HG02885 (cell line): ENCODE results near the gene FBXL14.

Experiments
- ATAC-seq: cut with Tn5 transposase; IDR thresholded peaks from one replicate; pipeline ENCODE4 v1.9.1; 2021; ENCODE audit warnings: mild to moderate bottlenecking; ENCODE audit not compliant: unreplicated experiment, poor library complexity

Gene FBXL14

DNA sequence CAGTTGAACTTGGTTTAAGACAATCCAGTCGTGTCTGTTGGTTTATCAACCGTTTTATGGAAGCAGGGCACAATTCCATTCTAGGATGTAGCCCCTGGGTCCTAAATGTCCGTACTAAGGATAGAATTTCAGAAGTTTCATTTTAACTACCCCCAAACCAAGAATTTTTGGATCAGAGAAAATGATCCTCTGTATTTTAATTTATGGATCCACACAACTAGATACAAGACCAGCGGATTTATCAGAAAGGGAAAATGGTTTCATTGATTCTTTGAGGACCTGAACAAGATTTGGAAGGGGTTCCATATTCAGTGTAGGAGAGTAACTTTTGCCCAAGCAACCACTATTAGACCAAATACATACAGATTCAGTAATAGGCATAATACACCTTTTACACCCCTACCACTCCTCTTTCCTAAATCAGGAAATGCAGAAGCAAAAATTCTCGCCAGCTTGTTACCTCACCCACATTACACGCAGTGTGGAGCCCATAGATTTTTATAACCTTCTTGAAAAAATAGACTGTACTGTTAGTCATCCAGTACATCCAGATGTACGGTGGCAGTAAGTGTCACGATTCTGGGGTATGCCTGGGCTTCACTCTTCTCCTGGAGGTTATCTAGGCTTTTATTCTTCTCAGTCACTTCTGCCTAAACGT is 1.4 kb upstream of the FBXL14 start:
- ATAC-seq, result no peak

DNA sequence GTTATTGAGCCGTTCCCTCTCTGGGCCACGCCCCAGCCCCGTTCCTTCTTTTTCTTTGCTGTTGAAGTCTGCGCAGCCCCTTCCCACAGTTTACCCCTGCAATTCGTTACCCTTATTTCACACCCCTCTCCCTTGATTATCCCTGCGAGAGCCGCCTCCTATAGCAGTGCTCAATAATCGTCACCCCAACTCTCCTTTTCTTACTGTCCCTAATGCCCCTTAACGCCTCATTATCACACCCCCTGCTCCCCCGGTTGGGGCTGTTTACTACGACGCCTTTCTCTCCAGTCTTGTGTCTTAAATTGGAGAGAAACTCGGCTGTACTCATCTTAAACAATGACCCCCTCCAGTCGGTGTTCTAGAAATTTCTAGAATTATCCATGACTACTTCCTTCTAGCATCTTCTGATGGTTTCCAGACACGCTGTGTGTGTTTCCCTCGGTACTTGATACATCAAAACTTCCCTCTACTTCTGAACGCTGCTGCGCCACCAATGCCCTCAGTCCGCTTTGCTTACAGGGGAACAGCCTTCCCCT is 713 bp upstream of the FBXL14 start:
- ATAC-seq, result no peak

DNA sequence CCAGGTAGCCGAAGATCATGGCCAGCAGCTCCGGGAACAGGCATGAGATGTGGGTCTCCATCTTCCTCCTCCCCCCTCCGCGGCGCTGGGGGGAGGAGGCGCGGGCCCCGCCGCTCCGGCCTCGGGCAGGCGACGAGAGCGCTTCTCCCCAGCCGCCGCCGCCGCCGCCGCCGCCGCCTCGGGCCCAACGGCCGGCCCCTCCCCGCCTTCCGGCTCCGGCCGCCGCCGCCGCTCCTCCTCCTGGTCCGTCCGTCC is 448 bp downstream of the FBXL14 start:
- ATAC-seq, result no peak

DNA sequence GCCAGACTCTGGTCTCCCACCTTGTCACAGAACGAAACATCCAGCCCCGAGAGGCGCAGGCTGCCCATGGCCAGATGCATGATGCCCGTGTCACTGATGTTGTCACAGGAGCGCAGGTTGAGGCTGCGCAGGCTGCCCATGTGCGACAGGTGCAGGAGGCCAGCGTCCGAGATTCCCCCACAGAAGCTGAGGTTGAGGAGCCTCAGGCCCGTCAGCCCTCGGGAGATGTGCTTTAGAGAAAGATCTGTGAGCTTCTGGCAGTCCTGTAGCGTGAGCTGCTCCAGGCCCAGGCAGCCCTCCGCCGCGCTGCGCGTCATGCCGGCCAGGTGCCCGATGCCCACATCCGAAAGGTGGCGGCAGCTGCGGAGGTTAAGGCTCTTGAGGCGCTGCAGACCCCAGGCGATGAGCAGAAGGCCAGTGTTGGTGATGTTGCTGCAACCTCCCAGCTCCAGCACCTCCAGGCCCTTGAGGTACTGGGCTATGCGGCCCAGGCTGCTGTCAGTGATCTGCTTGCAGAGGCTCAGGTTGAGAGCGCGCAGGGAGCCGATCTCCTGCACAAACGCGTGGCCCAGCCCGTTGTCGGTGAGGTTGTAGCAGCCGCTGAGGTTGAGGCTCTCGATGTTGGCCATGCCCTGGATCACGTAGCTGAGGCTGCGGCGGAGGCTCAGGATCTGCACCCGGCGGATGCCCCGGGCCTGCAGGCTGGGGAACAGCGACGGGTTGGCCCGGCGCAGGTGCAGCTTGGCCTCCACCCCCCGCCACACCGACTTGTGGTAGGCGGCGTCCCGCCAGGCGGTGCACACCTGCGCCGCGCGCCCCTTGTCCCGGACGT is 991 bp downstream of the FBXL14 start:
- ATAC-seq, result peak; percentile 28

DNA sequence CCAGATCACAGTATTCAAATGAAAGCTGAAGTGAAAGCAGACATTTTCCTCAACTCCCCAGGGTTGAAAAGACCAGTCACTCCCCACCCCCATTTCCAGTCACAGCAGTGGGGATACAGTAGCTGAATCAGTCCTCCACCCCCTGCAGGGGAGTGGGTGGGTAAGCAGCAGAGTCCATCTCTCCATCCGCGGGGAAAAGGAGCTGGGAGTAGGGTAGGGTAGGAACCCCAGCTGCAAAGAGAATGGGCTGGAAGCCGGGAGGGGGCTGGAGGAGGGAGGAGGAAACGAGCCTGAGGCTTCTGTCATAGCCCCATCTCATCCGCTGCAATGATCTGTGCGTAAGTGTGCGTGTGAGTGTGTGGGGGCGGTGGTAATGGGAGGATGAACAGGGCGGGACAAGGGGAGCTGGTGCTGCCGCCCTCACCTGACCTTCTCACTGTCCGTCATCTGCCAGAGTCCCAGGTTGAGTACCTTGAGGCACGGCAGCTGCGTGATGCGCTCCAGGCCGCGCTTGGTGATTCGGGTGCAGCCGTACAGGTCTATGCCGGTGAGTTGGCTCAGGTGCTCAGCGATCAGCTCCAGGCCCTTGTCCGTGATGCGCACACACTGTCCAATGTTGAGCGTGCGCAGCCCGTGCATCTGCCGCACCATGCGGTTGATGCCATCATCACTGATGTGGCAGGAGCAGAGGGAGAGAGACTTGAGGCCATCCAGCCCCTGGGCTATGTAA is 1.8 kb downstream of the FBXL14 start:
- ATAC-seq, result peak; percentile 29

DNA sequence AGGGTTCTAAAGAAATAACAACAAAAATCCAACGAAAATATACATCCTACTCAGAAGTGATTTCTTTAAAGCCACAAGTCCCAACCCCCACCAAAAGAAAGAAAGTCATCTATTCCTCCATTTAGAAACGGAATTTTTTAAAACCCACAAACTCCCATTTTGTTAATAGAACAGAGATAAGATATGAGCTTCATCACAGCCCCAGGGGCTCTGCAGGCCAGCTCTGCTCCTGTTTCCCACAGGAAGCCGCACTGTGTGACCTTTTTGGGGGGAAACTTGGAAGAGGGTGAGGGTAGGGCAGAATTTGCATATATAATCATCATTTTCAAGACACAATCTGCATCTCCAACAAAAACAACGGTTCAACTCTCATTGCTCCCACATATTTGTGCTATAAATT is 2.8 kb downstream of the FBXL14 start:
- ATAC-seq, result no peak

DNA sequence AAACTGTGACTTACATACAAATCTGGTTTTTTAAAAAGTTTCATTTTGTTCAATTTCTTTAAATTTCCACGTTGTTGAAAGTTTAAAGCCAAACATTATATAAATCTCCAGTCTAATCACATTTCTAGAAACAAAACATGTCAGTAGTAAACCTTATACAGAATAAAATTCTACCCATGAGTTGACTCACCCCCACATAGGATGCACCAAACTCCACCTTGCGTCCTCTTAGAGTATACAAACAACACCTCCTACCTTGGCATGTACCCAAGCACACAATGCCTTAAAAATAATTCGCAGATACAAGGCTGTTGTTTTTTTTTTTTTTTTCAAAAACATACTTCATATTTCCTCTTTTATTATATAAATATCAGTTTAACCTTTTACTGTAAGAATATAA is 3.3 kb downstream of the FBXL14 start:
- no peak for ATAC-seq

DNA sequence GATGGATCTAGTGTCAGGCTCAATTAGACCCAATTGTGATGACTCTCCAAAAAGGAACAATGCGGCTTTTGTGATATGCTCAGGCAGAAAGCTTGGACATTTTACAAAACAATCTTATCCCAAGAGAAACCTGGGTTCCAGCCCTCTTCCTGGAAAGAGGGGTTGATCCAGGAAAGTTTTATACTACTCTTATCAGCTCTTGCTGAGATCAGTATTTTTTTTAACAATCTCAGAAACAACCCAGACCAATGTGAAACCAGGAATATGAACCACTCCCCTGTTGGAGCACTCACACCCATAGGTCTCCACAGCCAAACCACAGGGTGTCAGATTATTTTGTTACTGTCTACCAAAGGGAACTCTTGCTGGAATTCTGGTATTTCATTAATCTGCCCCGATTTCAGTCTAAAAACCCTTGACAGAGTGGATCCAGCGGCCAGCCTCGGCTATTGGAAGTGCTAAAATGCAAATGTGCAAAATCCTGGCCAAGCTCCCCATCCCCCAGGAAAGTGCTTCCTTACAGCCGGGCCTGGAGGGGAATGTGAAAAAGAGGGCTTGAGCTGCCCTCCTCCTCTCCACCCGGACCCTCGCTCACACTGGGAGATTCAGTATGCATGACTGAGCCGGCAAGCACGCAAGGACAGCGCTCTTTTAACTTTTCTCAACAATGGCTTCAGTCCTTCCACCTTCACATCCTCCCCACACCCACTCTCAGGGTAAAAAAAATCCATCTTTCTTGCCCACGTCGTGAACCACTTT is 4.0 kb downstream of the FBXL14 start:
- ATAC-seq, result no peak

DNA sequence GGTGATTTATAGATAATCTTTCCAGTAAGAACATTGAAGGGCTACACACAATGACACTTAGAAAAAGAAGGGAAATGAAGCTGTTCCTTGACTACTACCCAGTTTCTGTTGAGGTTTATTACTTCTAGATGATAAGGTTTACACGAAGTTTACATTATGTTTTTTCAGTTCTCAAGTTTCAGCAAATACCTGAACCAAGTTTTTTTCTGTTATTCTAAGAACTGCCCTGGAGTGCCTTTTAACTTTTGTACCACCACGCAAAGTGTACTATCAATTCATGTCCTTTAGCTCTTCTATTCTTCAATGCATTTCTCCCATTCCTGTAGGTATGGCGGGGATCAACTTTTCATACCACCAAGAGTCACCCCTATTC is 5.8 kb downstream of the FBXL14 start:
- ATAC-seq, result no peak

DNA sequence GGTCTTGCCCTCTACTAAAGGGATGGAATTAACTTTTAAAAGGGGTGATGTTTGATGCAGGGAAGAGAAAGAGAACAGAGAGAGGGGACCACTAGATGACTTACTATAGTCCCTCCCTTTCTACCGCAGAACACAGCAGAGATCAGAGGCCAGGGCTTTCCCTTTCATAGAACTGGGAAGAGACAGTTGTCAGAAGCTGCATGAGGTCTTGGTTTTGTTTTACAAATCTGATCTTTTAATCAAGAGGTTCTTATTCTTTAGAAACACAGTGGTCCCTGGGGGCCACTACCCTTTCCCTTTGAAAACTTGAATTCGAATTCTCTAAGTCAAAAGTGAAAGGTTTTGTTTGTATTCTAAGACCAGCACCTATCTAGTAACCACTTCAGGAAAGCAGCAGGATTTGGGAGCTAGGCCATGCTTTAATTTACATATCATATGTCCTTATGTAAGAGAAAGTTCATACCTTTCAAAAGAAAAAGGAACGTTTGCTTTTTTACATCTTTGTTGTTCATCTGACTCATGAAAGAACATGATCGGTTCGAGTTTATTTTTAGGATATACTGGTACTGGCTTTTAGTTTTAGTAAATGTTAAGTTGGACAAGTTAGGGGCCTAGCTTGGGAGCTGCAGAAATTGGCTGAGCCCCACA is 6.3 kb downstream of the FBXL14 start:
- ATAC-seq, result no peak

DNA sequence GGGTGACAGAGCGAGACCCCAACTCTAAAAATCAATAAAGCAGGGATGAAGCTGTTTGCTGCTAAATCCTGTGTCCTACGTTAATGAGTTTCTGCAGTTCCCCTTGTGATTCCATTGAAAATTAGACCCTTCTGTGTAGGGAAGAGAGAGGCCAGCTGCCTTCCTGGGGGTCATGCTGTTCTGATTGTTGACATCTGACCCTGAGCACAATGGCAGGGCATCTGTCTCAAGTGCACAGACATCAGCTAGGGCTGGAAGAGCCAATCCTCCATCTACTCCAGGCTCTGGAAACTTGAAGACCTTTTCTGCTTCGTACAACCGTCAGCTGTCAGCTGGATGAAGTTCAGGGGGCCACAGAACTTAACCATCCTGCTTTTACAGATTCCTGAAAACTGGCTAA is 10.1 kb downstream of the FBXL14 start:
- ATAC-seq, result no peak

DNA sequence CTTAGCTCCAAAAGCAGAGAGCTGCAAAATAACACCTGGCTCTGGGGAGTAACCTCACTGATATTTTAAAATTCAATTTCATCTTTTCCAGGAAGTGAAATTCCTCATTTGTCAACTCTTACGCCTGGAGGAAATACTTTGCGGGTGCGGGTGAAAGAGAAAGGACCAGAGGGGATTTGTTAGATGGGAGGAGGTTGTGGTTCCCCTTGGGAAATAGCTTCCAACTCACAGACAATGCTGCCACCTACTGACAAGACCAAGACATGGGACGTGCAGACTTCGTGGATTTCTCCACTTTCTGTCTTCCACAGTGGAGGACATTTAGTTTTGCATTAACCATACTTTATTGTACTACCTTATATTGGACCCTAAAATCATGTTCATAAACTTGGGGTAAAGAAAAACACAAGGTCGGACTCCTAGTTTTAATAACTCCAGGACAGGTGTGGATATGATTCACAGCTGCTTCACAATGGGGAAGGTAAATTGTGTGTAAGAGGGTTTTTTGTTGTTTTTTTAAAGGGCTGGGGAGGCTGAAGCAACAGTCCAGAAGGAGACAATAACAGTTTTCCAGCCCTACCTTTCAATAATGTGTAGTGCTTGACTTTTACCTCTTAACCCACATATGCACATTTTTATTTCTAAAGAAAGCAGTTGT is 10.8 kb downstream of the FBXL14 start:
- ATAC-seq, result peak; percentile 53

DNA sequence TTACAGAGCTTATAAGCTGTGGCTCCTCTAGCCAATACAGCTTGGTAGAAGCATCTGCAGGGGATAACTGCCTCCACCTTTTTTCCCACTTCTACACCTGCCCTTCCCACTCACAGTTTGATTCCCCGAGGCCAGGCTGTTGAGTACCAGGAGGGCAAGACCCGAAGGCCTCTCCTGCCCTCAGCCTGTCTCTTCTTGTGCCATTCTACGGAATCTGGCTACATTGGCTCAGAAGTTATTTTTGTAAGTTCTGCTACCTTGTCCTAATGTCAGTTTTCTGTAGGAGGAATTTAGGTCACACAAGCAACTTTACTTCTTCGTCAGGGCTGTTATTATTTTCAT is 11.7 kb downstream of the FBXL14 start:
- ATAC-seq, result no peak

DNA sequence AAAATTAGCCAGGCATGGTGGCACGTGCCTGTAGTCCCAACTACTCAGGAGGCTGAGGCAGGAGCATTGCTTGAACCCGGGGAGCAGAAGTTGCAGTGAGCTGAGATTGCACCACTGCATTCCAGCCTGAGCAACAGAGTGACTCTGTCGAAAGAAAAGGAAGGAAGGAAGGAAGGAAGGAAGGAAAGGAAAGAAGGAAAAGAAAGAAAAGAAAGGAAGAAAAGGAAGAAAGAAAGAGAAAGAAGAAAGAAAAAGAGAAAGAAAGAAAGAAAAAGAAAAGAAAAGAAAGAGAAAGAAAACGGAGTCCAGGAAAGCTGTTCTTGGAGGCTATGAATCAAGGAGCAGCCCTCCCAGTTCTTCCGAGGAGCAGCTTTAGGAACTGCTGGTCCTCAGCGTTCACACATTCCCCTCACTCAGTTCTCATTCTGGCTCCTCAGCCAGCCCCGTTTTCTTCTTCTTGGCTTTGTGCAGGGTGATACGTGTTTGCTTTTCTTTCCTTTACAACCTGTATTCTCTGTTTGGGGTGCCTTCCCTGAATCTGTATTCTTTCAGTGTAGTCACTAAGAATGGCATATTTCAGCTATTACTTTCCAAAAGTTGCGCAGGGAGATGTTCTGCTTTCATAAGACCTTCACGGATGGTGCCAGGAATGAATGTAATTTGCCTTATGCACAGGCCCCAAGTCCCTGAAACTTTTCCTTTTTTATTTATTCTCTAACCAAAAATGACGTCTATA is 12.2 kb downstream of the FBXL14 start:
- ATAC-seq, result no peak

DNA sequence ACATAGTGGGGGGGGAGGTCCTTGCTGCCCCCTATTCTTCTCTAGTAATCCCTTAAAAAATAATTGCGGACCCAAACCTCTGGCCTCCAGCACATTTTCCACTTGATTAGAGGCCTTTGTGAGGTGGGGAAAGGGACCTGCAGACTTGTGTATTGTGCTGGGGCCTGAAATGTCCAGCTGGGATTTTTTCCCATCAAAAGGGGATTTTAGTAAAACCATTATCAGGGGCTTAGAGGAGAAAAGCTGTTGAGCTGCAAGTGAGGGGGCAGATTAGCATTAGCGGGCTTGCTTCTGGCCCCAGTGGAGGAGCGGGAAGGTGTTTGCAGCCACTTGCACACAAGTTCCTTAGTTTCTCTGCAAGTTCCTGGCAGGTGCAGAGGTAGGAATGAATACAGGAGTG is 13.9 kb downstream of the FBXL14 start:
- no peak for ATAC-seq

DNA sequence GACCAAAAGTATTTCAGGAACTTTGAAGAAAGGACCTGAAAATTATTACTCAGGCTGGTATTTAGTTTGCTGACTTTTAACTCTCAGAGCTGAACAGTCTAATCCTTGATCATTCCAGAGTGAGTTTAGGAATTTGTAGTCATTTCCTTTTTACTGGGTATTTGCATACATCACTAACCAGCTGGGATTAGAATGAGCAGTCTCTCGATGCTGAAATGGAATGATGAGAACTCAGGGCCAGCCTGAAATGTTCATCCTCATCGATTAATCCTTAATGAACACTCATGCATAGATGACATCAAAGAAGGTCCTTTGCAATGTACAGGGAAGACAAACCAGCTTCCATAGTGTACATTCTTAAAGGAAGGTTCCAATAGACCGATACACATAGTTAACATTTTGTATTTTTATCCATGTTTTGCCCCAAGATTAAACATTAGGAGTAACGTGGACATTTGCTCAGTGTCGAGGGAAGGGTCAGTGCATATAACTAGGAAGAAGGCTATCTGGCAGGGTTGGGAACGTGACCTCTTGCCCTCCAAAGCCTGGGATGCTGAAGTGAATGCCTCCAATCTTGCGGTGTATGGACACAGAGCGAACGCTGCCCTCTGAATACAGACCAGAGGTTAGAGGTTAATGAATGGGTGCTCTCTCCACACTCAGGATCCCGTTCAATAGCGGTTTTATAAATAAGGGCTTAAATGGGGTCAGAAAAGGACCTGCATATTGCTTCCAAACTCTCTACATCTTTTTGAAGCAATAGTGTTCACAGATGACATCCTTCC is 14.5 kb downstream of the FBXL14 start:
- ATAC-seq, result no peak

DNA sequence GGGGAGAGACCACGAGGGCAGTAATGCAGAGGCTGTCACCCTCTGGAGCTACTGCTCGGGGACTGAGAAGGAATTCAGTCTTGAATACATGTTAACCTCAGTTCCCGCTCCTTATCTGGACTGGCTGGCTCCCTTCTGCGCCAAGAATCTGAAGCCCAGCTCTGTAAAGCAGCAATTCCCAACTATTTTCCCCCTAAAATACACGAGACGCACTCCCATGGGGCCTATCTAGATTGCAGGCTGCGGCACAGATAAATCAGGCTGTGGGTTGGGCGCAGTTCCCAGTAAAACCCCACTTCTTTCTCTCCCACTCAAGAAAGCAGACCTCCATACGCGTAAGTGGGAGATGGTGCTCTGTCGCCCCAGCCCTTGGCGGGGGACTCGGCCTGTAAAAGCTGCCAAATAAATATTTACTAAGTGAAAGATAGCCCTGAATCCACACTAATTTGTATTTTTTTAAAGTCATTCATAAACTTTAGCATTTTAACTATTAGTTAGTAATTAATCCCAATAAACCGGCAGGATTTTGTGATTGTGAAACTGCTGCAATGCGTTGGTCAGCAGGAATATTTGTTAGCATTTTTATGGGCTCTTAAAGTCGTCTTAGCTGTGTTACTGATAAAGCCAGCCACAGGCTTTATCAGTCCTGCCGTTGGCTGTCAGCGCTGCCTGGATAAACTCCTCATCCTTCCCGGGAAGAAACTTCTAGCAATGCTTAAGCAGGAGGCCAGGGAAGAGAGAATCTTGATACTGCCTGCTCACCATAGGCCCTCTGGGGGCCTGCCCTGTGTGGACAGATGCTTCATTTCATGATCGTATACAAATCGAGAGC is 17.8 kb downstream of the FBXL14 start:
- ATAC-seq, result no peak
